Tibial nerve (tissue), 4 donors: ENCODE measurements around the gene FAM83B. TPM values are rescaled to one million over a fixed set of nuclear protein-coding genes. Genes with fewer than 3 reads are reported as not detected.
A peak's percentile ranks its signal among the peaks of the same experiment; 100 is the strongest.
"Not testable (repeated sequence)": the region's sequence is repeated elsewhere in the genome, so short reads cannot be mapped to it uniquely, and the experiment has no call there.

Source experiments
- DNase-seq, 2 donors: peaks; one replicate each; pipeline ENCODE4 v3.0.0-alpha.2; 2019; ENCODE audit warnings: low spot score in 2 of 2
- H3K27ac ChIP-seq, 4 donors: fragments of 200-600 bp; sonication (generic) in 3 of 4; one replicate each; pipeline ENCODE4 v1.5.1; 2017 to 2019; ENCODE audit warnings: mild to moderate bottlenecking in 1 of 4
- H3K27me3 ChIP-seq, 2 donors: fragments of 200-600 bp; sonication (generic) in 1 of 2; one replicate each; pipeline versions ENCODE4 v1.5.1 to v1.6.0; 2017 to 2019
- H3K36me3 ChIP-seq, 3 donors: fragments of 200-600 bp; sonication (generic); one replicate each; pipeline ENCODE4 v1.5.1; 2018 to 2019
- H3K4me1 ChIP-seq, 4 donors: fragments of 200-600 bp; sonication (generic) in 3 of 4; one replicate each; pipeline ENCODE4 v1.5.1; 2017 to 2019
- H3K4me3 ChIP-seq, 4 donors: fragments of 200-600 bp; sonication (generic) in 3 of 4; one replicate each; pipeline ENCODE4 v1.5.1; 2017 to 2019; ENCODE audit warnings: mild to moderate bottlenecking in 1 of 4, moderate library complexity in 1 of 4
- H3K9me3 ChIP-seq, 4 donors: fragments of 200-600 bp; sonication (generic) in 3 of 4; one replicate each; pipeline ENCODE4 v1.5.1; 2017 to 2019
- CTCF ChIP-seq, 5 experiments: fragments of 200-600 bp in 3 of 5; fragments of 450-650 bp in 2 of 5; sonication (generic) in 3 of 5; IDR thresholded peaks; one replicate each; pipeline ENCODE4 v1.5.1; 2016 to 2019; ENCODE audit warnings: antibody characterized with exemption in 5 of 5, mild to moderate bottlenecking in 3 of 5, moderate library complexity in 2 of 5
- EP300 ChIP-seq, 2 donors: sonication (generic); formaldehyde crosslinking; IDR thresholded peaks; one replicate each; pipeline ENCODE4 v1.6.1; 2017; ENCODE audit warnings: antibody characterized with exemption in 2 of 2, mild to moderate bottlenecking in 1 of 2
- POLR2A ChIP-seq, 2 donors: fragments of 450-650 bp; IDR thresholded peaks; one replicate each; pipeline ENCODE4 v1.6.1; 2017; ENCODE audit warnings: antibody characterized with exemption in 2 of 2, mild to moderate bottlenecking in 2 of 2, moderate library complexity in 2 of 2
- WGBS, 2 donors: methylation state at CpG; one replicate each; pipeline ENCODE4 v1.1.5; 2018; 5-methylcytosine and 5-hydroxymethylcytosine counted together
- total RNA-seq, 4 donors: library from RNA; depleted of rRNA; stranded (reverse); fragments of >200 nt; gene quantifications; one replicate each; pipeline ENCODE4 v1.1.0, GENCODE V29; 2016

FAM83B gene
- not detected for total RNA-seq

GRCh38 chr6:54846243-54846856, at the start of gene FAM83B:
TSS of gene FAM83B (plus strand) at chr6:54846771. CDS start at chr6:54870247, 23,476 bp downstream.
- Histone ChIP-seq H3K27me3 (peaks cover 0 to 22% of the 10 kb centered on the region in 2 donors), H3K36me3 (no peaks in the 10 kb centered on the region), H3K4me3 (peak within 1 kb of the TSS; percentile 15 to 50 (median 45)), H3K4me1 (peaks cover 0 to 13% (median 0%) of the 10 kb centered on the region in 4 donors), H3K27ac (peak within 1 kb of the TSS in 1 of 4 donors; percentile 66), H3K9me3 (no peaks in the 10 kb centered on the region)
- DNase-seq, result no peak
- 10% methylated on average over 43 to 47 of the region's 50 CpGs for WGBS, 2 donors
- no peak for TF ChIP-seq EP300 (IDR thresholded peaks at IDR 0.05)
- no peak for TF ChIP-seq POLR2A (IDR thresholded peaks at IDR 0.05)
- TF ChIP-seq CTCF (IDR thresholded peaks at IDR 0.05), result no peak

- not testable (repeated sequence) for DNase-seq, H3K36me3 ChIP-seq, H3K4me3 ChIP-seq, H3K9me3 ChIP-seq, H3K27ac ChIP-seq, H3K27me3 ChIP-seq, H3K4me1 ChIP-seq
Observed at GRCh38 chr6:54796918-54797317, 49.7 kb upstream of the FAM83B start.

- Histone ChIP-seq H3K9me3 (peaks cover 0 to 7% (median 0%) of the 10 kb centered on the region in 4 donors), H3K27ac (no peak overlapping the region), H3K36me3 (no peaks in the 10 kb centered on the region), H3K27me3 (no peaks in the 10 kb centered on the region), H3K4me1 (peaks cover 0 to 6% (median 2%) of the 10 kb centered on the region in 4 donors), H3K4me3 (no peak overlapping the region)
- DNase-seq, result no peak
- WGBS, 2 donors, result 73 to 81% methylated on average over 4 of the region's 4 CpGs
- TF ChIP-seq POLR2A (IDR thresholded peaks at IDR 0.05) (no peak), EP300 (IDR thresholded peaks at IDR 0.05) (no peak), CTCF (IDR thresholded peaks at IDR 0.05) (no peak)
Observed at GRCh38 chr6:54800050-54800600, 46.4 kb upstream of the FAM83B start.

- Histone ChIP-seq H3K27ac (peak overlapping the region in 1 of 4 donors; percentile 44), H3K36me3 (no peaks in the 10 kb centered on the region), H3K4me1 (peaks cover 0 to 10% (median 2%) of the 10 kb centered on the region in 4 donors), H3K9me3 (peaks cover 0 to 7% (median 0%) of the 10 kb centered on the region in 4 donors), H3K4me3 (no peak overlapping the region), H3K27me3 (no peaks in the 10 kb centered on the region)
- TF ChIP-seq POLR2A (IDR thresholded peaks at IDR 0.05) (no peak), CTCF (IDR thresholded peaks at IDR 0.05) (no peak), EP300 (IDR thresholded peaks at IDR 0.05) (no peak)
- no peak for DNase-seq
Observed at GRCh38 chr6:54801244-54801643, 45.3 kb upstream of the FAM83B start.

GRCh38 chr6:54801669-54802068, 44.9 kb upstream of the FAM83B start:
- Histone ChIP-seq H3K27me3 (no peaks in the 10 kb centered on the region), H3K9me3 (peaks cover 0 to 6% (median 0%) of the 10 kb centered on the region in 4 donors), H3K36me3 (no peaks in the 10 kb centered on the region), H3K4me3 (no peak overlapping the region), H3K27ac (peak overlapping the region in 1 of 4 donors; percentile 44), H3K4me1 (peaks cover 0 to 10% (median 2%) of the 10 kb centered on the region in 4 donors)
- TF ChIP-seq POLR2A (IDR thresholded peaks at IDR 0.05) (no peak), CTCF (IDR thresholded peaks at IDR 0.05) (no peak), EP300 (IDR thresholded peaks at IDR 0.05) (no peak)
- 70 to 83% methylated on average over 1 of the region's 1 CpG for WGBS, 2 donors
- DNase-seq, result no peak
